H9 (cell line): ENCODE results near the gene SDK1. TPM values are rescaled to one million over a fixed set of nuclear protein-coding genes. Genes with fewer than 3 reads are reported as not detected.

Experiments used
- DNase-seq: peaks from one replicate; pipeline ENCODE4 v3.0.0-alpha.2; 2017
- H2AFZ ChIP-seq: one replicate; pipeline ENCODE4 v1.6.1; 2013; ENCODE audit warnings: mild to moderate bottlenecking, low read length, control low read depth, moderate library complexity
- H2AK5ac ChIP-seq: 2 replicates; pipeline ENCODE4 v1.6.1; 2013; ENCODE audit warnings: low read length, control low read depth, mixed read lengths; ENCODE audit not compliant: insufficient read length
- H2BK120ac ChIP-seq: one replicate; pipeline ENCODE4 v1.6.1; 2013; ENCODE audit warnings: low read depth, mild to moderate bottlenecking, low read length, control low read depth, inconsistent platforms; ENCODE audit not compliant: poor library complexity, severe bottlenecking
- H2BK12ac ChIP-seq: 2 replicates; pipeline ENCODE4 v1.6.1; 2013; ENCODE audit warnings: low read length, control low read depth, mixed read lengths, low read depth; ENCODE audit not compliant: insufficient read length
- H2BK15ac ChIP-seq: 2 replicates; pipeline ENCODE4 v1.6.1; 2013; ENCODE audit warnings: low read depth, low read length, control low read depth
- H2BK20ac ChIP-seq: one replicate; pipeline ENCODE4 v1.6.1; 2013; ENCODE audit warnings: low read depth, mild to moderate bottlenecking, low read length, control low read depth, inconsistent platforms; ENCODE audit not compliant: poor library complexity, severe bottlenecking
- H2BK5ac ChIP-seq: 2 replicates; pipeline ENCODE4 v1.6.1; 2013; ENCODE audit warnings: low read length, control low read depth, mixed read lengths; ENCODE audit not compliant: insufficient read length
- H3K14ac ChIP-seq: 2 replicates; pipeline ENCODE4 v1.6.1; 2013; ENCODE audit warnings: low read length, control low read depth; ENCODE audit not compliant: insufficient read depth
- H3K18ac ChIP-seq: 2 replicates; pipeline ENCODE4 v1.6.1; 2013; ENCODE audit warnings: low read depth, mild to moderate bottlenecking, mixed read lengths, low read length, control low read depth; ENCODE audit not compliant: insufficient read length
- H3K23ac ChIP-seq: 2 replicates; pipeline ENCODE4 v1.6.1; 2013; ENCODE audit warnings: low read length, control low read depth, mixed read lengths, low read depth; ENCODE audit not compliant: insufficient read length
- H3K23me2 ChIP-seq: 2 replicates; pipeline ENCODE4 v1.6.1; 2013; ENCODE audit warnings: low read depth, mild to moderate bottlenecking, mixed read lengths, low read length, control low read depth; ENCODE audit not compliant: insufficient read length, poor library complexity, severe bottlenecking
- H3K27ac ChIP-seq: 2 replicates; pipeline ENCODE4 v1.5.1; 2013; ENCODE audit warnings: low read length, control low read depth, mixed read lengths, low read depth; ENCODE audit not compliant: insufficient read length
- H3K27me3 ChIP-seq: 2 replicates; pipeline ENCODE4 v1.6.1; 2013; ENCODE audit warnings: low read length, control low read depth, inconsistent platforms; ENCODE audit not compliant: insufficient read depth
- H3K4ac ChIP-seq: 2 replicates; pipeline ENCODE4 v1.6.1; 2013; ENCODE audit warnings: low read depth, mild to moderate bottlenecking, control low read depth, inconsistent platforms, low read length, moderate library complexity
- H3K4me1 ChIP-seq: 2 replicates; pipeline ENCODE4 v1.6.1; 2013; ENCODE audit warnings: low read length, control low read depth, inconsistent platforms; ENCODE audit not compliant: insufficient read depth
- H3K4me2 ChIP-seq: 2 replicates; pipeline ENCODE4 v1.6.1; 2013; ENCODE audit warnings: low read length, control low read depth, mixed read lengths; ENCODE audit not compliant: insufficient read length, insufficient read depth
- H3K56ac ChIP-seq: 2 replicates; pipeline ENCODE4 v1.6.1; 2013; ENCODE audit warnings: low read depth, mild to moderate bottlenecking, mixed read lengths, low read length, control low read depth; ENCODE audit not compliant: insufficient read length
- H3K79me1 ChIP-seq: 2 replicates; pipeline ENCODE4 v1.6.1; 2013; ENCODE audit warnings: low read depth, mild to moderate bottlenecking, moderate library complexity, low read length, control low read depth, inconsistent platforms; ENCODE audit not compliant: insufficient read depth, poor library complexity, severe bottlenecking
- H3K79me2 ChIP-seq: 2 replicates; pipeline ENCODE4 v1.6.1; 2013; ENCODE audit warnings: low read length, control low read depth, inconsistent platforms; ENCODE audit not compliant: insufficient read depth
- H3K9ac ChIP-seq: 2 replicates; pipeline ENCODE4 v1.6.1; 2013; ENCODE audit warnings: low read length, control low read depth, mixed read lengths; ENCODE audit not compliant: insufficient read length; ENCODE audit errors: extremely low read depth
- H3K9me3 ChIP-seq: one replicate; pipeline ENCODE4 v1.6.1; 2013; ENCODE audit warnings: low read depth, low read length, inconsistent platforms; ENCODE audit not compliant: control insufficient read depth
- H3T11ph ChIP-seq: one replicate; pipeline ENCODE4 v1.6.1; 2013; ENCODE audit warnings: mild to moderate bottlenecking, low read length, control low read depth, inconsistent platforms
- H4K20me1 ChIP-seq: one replicate; pipeline ENCODE4 v1.6.1; 2013; ENCODE audit not compliant: control insufficient read depth, insufficient read length, insufficient read depth
- H4K5ac ChIP-seq: 2 replicates; pipeline ENCODE4 v1.6.1; 2013; ENCODE audit warnings: low read depth, mild to moderate bottlenecking, mixed read lengths, low read length, control low read depth; ENCODE audit not compliant: insufficient read length
- H4K8ac ChIP-seq: replicated peaks from 2 replicates; pipeline ENCODE4 v1.6.1; 2013; ENCODE audit warnings: low read length, control low read depth, mixed read lengths, low read depth; ENCODE audit not compliant: insufficient read length
- H4K91ac ChIP-seq: 2 replicates; pipeline ENCODE4 v1.6.1; 2013; ENCODE audit warnings: low read depth, mild to moderate bottlenecking, moderate library complexity, mixed read lengths, low read length, control low read depth; ENCODE audit not compliant: insufficient read length
- H3K27ac Mint-ChIP-seq, 3 experiments: 2 replicates in 2 of 3; 3 replicates in 1 of 3; pipeline ENCODE4 v1.8.0; 2020 to 2021; ENCODE audit warnings: mixed read lengths in 3 of 3, mild to moderate bottlenecking in 1 of 3, moderate library complexity in 1 of 3
- H3K27me3 Mint-ChIP-seq: 2 replicates; pipeline ENCODE4 v1.8.0; 2021; ENCODE audit warnings: low read depth, mild to moderate bottlenecking, moderate library complexity, mixed read lengths
- H3K36me3 Mint-ChIP-seq, 3 experiments: 2 replicates in 2 of 3; 3 replicates in 1 of 3; pipeline ENCODE4 v1.8.0; 2020 to 2021; ENCODE audit warnings: low read depth in 3 of 3, mixed read lengths in 3 of 3; ENCODE audit not compliant: insufficient read depth in 1 of 3
- H3K4me1 Mint-ChIP-seq, 2 experiments: 2 replicates each; pipeline ENCODE4 v1.8.0; 2020; ENCODE audit warnings: mixed read lengths in 2 of 2
- H3K4me3 Mint-ChIP-seq, 2 experiments: 2 replicates in 1 of 2; 3 replicates in 1 of 2; pipeline ENCODE4 v1.8.0; 2020 to 2021; ENCODE audit warnings: mild to moderate bottlenecking in 2 of 2, mixed read lengths in 2 of 2, moderate library complexity in 1 of 2
- H3K9me3 Mint-ChIP-seq, 2 experiments: 2 replicates in 1 of 2; 3 replicates in 1 of 2; pipeline ENCODE4 v1.8.0; 2020; ENCODE audit warnings: mild to moderate bottlenecking in 2 of 2, mixed read lengths in 2 of 2, moderate library complexity in 1 of 2
- WGBS: extraction: QIAGEN DNeasy Blood & Tissue Kit; methylation state at CpG from one replicate; pipeline ENCODE4 v1.1.7; 2013; ENCODE audit warnings: missing lambda C conversion rate, low lambda C conversion rate, mixed read lengths; ENCODE audit not compliant: insufficient read length; ENCODE audit errors: extremely low coverage; 5-methylcytosine and 5-hydroxymethylcytosine counted together
- total RNA-seq: library from RNA; stranded (reverse); gene quantifications from 2 replicates; pipeline ENCODE4 v1.2.1, GENCODE V29; 2021
- TF ChIP-seq, protein P1 (sequence below): fragments of 200-600 bp; sonication (generic); conservative IDR thresholded peaks from 3 replicates; pipeline ENCODE4 v1.8.0; 2021; ENCODE audit warnings: antibody characterized with exemption, mild to moderate bottlenecking

SDK1 gene
- total RNA-seq, 1 experiment from 2014 or later: 8.7 TPM

DNA sequence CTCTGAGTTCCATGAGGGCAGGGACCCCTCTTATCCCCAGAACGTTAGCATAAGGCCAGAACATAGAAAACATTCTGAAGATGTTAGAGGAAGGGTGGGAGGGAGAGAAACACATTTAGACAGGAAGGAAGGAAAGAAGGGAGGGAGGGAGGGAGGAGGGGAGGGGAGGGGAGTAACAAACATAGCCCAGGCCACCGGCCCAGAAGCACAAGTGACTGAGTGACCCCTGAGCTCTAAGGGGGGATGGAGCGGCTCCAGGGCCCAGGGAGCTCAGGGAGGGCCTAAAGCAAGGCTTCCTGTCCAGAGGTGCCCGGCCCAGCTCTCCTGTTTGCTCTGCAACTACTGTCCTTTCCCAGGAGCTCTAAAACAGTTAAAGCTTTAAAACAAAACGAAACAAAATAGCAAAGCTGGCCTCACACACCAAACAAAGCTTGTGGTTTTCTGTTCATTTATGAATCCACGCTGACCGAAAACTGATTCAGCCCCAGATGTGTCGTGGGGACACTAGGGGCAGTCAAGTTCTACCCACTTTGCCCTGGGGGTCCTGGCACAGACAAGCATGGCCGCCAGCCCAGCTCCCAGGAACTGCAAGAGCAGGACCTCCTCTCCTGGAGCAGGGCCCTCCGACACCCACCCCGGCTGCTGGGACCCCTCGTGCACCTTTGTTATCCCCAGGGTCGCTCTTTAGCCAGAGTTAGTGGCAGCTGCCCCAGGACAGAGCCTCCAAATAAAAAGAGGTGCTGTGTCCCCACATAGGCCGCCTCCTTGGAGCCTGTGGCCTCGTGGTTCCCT is 884.9 kb downstream of the SDK1 start:
- peaks cover 2 to 5% (median 4%) of the 10 kb centered on the region in 3 experiments; a peak in 4 of 7 replicates for H3K36me3 Mint-ChIP-seq
- Histone ChIP-seq H3T11ph (no peak overlapping the region), H4K8ac (no peak overlapping the region), H4K91ac (no peak overlapping the region), H3K4me1 (no peaks in the 10 kb centered on the region), H2AFZ (no peak overlapping the region), H3K14ac (no peak overlapping the region), H3K79me1 (no peaks in the 10 kb centered on the region), H2BK20ac (no peak overlapping the region), H2AK5ac (no peak overlapping the region), H2BK15ac (no peak overlapping the region), H4K5ac (no peak overlapping the region), H3K56ac (no peak overlapping the region), H3K79me2 (no peaks in the 10 kb centered on the region), H3K27ac (no peak overlapping the region), H3K23me2 (no peaks in the 10 kb centered on the region), H3K4ac (no peak overlapping the region), H2BK120ac (no peak overlapping the region), H3K27me3 (no peaks in the 10 kb centered on the region), H3K18ac (no peak overlapping the region), H3K4me2 (no peak overlapping the region), H3K9ac (no peak overlapping the region), H3K9me3 (no peaks in the 10 kb centered on the region), H3K23ac (no peak overlapping the region), H2BK5ac (no peak overlapping the region), H2BK12ac (no peak overlapping the region), H4K20me1 (no peaks in the 10 kb centered on the region)
- peaks cover 7 to 12% of the 10 kb centered on the region in 2 experiments; a peak in 3 of 4 replicates for H3K4me1 Mint-ChIP-seq
- no peak overlapping the region; a peak in 2 of 7 replicates for H3K27ac Mint-ChIP-seq
- peaks cover 3 to 4% of the 10 kb centered on the region in 2 experiments; a peak in 3 of 5 replicates for H3K9me3 Mint-ChIP-seq
- no peak overlapping the region for H3K4me3 Mint-ChIP-seq
- TF ChIP-seq, protein P1, sequence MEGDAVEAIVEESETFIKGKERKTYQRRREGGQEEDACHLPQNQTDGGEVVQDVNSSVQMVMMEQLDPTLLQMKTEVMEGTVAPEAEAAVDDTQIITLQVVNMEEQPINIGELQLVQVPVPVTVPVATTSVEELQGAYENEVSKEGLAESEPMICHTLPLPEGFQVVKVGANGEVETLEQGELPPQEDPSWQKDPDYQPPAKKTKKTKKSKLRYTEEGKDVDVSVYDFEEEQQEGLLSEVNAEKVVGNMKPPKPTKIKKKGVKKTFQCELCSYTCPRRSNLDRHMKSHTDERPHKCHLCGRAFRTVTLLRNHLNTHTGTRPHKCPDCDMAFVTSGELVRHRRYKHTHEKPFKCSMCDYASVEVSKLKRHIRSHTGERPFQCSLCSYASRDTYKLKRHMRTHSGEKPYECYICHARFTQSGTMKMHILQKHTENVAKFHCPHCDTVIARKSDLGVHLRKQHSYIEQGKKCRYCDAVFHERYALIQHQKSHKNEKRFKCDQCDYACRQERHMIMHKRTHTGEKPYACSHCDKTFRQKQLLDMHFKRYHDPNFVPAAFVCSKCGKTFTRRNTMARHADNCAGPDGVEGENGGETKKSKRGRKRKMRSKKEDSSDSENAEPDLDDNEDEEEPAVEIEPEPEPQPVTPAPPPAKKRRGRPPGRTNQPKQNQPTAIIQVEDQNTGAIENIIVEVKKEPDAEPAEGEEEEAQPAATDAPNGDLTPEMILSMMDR: no peak
- WGBS: no CpG with 5 or more reads among the region's 15 CpGs
- no peaks in the 10 kb centered on the region; the same call in 1 of the 2 replicates for H3K27me3 Mint-ChIP-seq
- DNase-seq: no peak
